ENCODE data around the gene NUP54.
A peak's percentile ranks its signal among the peaks of the same experiment; 100 is the strongest.

Gene NUP54

GRCh38 chr4:76141241-76141640, 7.0 kb downstream of the NUP54 start:
- DNase-seq = no peak

GRCh38 chr4:76127754-76128153, 20.4 kb downstream of the NUP54 start:
- DNase-seq = no peak

DNA sequence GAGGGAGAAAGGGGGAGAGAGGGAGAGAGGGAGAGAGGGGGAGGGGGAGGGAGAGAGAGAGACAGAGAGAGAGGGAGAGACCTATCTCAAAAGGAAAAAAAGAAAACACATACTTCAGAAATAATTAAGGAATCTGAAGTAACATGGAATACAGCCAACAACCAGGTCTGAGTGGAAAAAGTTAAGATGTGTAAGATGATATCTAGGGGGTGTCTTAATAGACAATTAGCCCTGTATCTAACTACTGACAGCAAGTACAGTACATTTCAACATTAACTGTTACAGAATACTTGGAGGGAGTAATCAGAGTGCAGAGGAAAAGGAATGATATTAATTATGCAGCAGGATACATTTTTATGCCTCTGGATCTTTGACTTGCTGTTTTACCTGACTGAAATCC, 22.4 kb downstream of the NUP54 start:
- DNase-seq = no peak

GRCh38 chr4:76120199-76120598, 28.0 kb downstream of the NUP54 start:
- DNase-seq = no peak

DNA sequence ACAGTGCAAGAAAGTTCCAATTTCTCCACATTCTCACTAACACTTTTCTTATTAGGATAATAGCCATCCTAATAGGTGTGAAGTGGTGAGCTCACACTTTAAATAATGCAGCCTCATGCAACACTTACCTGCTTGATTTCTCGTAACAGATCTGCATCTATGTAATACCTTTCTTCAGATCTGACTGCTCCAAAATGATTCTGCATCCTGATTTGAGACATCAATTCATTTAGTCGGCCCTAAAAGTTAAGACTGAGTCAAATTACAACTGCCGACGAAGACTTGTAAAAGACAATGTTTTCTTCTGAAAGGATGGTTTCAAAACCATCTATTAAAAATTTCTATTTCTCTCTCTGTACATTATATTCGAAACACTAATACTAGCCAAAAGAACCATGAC, 30.7 kb downstream of the NUP54 start:
- no peak for DNase-seq

DNA sequence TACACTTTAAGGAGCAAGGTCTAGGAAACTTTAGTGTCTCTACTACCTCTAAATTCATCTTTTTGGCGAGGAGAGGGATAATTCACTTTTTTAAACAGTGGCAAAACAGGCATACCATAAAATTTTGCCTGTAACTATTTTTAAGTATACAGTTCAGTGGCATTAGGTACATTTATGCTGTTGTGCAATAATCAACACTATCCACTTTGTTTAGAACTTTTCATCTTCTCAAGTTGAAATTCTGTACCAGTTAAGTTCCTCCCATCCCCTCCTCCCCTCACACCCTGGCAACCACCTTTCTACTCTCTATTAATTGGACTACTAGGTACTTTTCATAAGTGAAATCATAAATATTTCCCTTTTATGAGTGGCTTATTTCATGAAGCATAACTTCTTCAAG, 31.4 kb downstream of the NUP54 start:
- no peak for DNase-seq

- DNase-seq = peak; percentile 22
Observed at GRCh38 chr4:76108467-76109181, 39.6 kb downstream of the NUP54 start.

DNA sequence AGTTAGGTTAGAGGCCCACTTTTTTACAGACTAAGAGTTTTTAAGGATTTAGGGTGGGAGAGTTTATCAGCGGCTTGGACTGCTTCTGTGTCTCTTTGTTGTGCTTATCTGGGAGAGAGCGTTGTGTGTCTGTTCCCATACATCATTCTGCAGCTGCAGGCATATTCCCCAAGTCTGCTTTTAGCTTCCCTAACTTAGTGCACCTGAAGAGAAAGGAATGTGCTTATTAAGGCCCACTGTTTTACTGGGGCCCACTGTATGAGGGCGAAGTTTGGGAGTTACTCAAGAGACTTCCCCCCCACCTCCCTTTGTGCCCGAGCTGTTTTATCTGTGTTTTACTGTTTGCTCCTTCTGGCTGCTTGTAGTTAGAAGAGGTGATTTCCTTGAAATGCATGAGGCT, 41.8 kb downstream of the NUP54 start:
- DNase-seq = no peak

DNA sequence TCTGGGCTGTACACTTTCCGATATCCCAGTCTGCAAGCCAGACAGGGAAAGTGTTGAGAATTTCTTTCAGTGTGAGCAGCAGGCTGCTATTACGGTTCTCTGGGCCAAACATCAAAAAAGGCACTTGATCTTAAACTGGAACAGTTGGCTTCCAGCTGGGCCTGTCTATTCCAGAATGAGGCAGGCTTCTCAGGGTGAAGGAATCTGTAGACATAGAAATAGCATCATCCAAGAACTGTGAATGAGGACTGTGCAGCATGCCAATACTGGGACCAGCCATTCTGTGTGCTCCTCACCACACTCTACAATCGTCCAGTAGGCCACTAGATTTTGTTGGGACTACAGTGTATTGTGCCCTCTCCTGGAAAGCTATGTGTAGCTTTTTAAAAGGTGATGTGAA, 42.5 kb downstream of the NUP54 start:
- no peak for DNase-seq

DNA sequence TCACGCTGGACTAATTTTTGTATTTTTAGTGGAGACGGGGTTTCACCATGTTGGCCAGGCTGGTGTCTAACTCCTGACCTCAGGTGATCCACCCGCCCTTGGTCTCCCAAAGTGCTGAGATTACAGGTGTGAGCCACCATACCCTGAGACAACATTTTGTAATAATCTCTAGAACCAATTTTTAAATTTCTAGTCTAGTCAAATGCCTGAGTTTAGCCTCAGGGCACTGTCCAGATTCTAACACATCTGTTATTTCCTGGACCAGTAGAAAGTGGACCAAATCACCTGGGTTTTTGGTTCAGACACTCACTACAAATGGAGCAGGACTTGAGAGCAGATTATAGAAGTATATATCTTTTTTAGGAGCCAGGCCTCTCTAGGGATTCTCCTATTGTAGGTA, 52.1 kb downstream of the NUP54 start:
- no peak for DNase-seq

DNA sequence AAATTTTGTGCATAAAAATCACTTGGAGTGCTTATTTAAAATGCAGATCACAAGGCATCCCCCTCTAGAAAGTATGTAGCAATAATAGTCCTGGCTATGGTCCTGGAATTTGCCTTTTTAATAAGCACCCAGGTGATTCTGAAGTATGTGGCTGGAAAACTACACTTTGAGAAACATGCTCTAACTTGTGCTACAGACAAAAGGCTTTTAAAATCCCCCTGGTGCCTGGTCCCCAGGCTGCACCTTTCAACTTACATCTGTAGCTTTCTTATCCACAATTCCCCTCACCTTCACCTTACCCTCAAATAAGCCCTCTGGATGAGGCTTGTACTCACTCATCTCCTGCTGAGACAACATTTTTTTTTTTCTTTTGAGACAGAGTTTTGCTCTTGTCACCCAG, 52.6 kb downstream of the NUP54 start:
- DNase-seq = no peak

DNA sequence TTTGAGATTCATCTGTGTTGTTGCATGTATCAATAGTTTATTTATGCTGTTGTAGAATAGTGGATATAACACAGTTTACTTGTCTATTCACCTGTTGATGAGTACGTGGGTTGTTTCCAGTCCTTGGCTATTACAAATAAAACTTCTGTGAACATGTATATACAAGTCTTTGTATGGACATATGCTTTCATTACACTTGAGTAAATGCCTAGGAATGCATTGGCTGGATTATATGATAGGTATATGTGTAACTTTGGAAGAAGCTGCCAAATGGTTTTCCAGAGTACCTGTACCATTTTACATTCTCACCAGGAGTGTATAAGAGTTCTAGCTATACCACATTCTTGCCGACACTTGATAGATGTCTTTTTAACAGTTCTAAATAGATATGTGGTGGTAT, 57.1 kb downstream of the NUP54 start:
- DNase-seq = no peak

GRCh38 chr4:76090241-76090691, 57.9 kb downstream of the NUP54 start:
- peak; percentile 3 for DNase-seq

GRCh38 chr4:76088719-76089118, 59.5 kb downstream of the NUP54 start:
- DNase-seq = no peak

- peak; percentile 47 for DNase-seq
Observed at GRCh38 chr4:76087007-76087769, 61.0 kb downstream of the NUP54 start.

GRCh38 chr4:76084542-76084941, 63.7 kb downstream of the NUP54 start:
- DNase-seq = no peak

DNA sequence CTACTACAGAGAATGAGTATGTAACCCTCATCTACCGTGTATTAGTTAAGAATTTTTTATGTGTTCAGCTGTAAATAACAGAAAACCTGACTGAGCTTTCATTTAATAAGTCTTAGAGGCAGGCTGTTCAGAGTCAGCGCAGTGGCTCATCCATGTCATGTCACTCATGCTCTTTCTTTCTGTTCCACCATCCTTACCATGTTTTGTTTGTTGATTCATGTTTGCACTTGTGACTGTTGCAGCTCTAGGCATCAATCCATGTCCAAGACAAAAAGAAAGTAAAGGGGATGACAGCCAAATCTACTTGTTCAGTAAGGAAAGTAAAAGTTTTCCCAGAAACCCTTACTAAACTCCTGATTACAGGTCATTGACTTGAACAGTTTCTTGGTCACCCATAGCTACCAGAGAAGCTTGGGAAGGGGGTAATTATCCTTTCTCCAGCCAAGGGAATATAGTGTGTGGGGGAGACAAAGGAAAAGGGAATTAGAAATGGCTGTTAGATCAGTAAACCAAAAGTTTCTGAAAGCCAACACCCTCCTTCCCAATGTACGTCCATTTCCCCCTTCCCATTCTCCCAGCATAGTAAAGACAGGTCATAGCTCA, 64.7 kb downstream of the NUP54 start:
- no peak for DNase-seq

GRCh38 chr4:76078033-76078613, 70.1 kb downstream of the NUP54 start:
- no peak for DNase-seq

DNA sequence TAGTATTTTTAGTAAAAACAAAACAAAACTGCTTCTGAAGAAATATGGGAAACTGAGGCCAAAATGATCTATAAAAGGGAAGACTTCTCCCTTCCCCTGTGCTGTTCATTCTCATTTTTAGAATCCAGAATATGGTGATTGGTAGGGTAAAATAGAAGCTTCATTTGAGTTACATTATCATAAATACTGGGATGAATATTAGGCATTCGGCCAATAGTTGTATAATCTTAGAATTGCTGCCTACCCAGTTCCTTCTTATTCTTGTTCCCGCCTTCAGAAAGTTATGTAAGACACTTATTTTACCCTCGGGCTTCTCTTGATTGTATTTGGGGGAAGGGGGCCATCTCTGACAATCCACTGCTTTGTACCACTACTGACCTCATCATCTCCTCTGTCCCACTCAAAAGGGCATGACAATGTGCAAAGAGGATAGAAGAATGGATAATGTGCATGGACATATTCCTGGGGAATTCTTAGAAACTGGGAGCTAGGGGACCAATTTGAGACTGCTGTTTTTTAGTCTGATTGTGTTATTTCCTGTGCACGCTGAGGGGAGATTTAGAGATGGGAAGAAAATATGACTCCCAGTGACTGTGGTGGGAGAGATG, 73.1 kb downstream of the NUP54 start:
- DNase-seq = no peak

GRCh38 chr4:76074468-76074867, 73.7 kb downstream of the NUP54 start, which contains the start of gene ART3:
ART3 (plus strand) TSS chr4:76074709; CDS start chr4:76075890, 1,181 bp downstream.
- DNase-seq = no peak

- DNase-seq = no peak
Observed at GRCh38 chr4:76072760-76073159, 75.4 kb downstream of the NUP54 start.

DNA sequence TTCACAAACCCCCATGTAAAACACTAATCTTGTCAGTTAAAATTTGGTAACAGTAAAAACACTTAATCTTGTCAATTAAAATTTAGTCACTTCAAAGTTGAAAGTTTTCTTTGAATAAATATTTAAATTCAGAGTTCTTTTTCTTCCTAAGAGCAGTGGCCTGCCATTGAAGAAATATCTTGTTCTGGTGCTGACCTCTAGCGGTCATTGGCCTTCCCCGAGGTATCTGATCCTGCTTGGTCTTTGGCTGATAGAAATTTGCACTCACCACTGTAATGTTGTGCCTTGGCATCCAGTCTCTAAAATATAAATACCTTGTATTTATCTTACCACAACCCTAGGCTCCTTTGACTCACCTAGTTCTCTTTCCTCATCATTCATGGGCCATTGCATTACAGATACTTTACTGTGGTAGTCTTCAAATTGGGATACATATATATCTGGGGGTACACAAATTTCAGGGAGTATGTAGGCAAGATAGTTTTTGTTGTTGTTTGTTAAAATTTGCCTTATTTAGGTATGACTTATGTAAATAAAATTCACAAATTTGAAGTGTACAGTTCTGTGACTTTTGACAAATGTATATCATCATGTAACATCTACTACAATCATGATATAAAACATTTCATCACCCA, 80.4 kb downstream of the NUP54 start:
- DNase-seq = peak; percentile 28

GRCh38 chr4:76066546-76066945, 81.7 kb downstream of the NUP54 start:
- DNase-seq = no peak

Data from HCEC 1CT (cell line).